Nephron (organoid): ENCODE measurements around the gene ADGRF1.
"Not testable (repeated sequence)": the region's sequence is repeated elsewhere in the genome, so short reads cannot be mapped to it uniquely, and the experiment has no call there.

Experiments used
- H3K27ac Mint-ChIP-seq, 3 experiments: 2 replicates each; pipeline ENCODE4 v1.8.0; 2020; ENCODE audit warnings: mixed read lengths in 3 of 3, mild to moderate bottlenecking in 2 of 3, moderate library complexity in 1 of 3
- H3K27me3 Mint-ChIP-seq: 2 replicates; pipeline ENCODE4 v1.8.0; 2021; ENCODE audit warnings: low read depth, mild to moderate bottlenecking, moderate library complexity, mixed read lengths
- H3K36me3 Mint-ChIP-seq: 2 replicates; pipeline ENCODE4 v1.8.0; 2020; ENCODE audit warnings: low read depth, mixed read lengths
- H3K4me1 Mint-ChIP-seq: 2 replicates; pipeline ENCODE4 v1.8.0; 2020; ENCODE audit warnings: mixed read lengths
- H3K4me3 Mint-ChIP-seq, 3 experiments: 2 replicates each; pipeline ENCODE4 v1.8.0; 2020; ENCODE audit warnings: mild to moderate bottlenecking in 3 of 3, mixed read lengths in 3 of 3, moderate library complexity in 2 of 3
- H3K9me3 Mint-ChIP-seq: 2 replicates; pipeline ENCODE4 v1.8.0; 2020; ENCODE audit warnings: mixed read lengths
- TF ChIP-seq, protein P1 (sequence below), 3 experiments: fragments of 200-600 bp; sonication (generic); IDR thresholded peaks; one replicate each; pipeline ENCODE4 v1.5.0; 2021; ENCODE audit warnings: antibody characterized with exemption in 3 of 3; ENCODE audit not compliant: unreplicated experiment in 3 of 3

Gene ADGRF1

DNA sequence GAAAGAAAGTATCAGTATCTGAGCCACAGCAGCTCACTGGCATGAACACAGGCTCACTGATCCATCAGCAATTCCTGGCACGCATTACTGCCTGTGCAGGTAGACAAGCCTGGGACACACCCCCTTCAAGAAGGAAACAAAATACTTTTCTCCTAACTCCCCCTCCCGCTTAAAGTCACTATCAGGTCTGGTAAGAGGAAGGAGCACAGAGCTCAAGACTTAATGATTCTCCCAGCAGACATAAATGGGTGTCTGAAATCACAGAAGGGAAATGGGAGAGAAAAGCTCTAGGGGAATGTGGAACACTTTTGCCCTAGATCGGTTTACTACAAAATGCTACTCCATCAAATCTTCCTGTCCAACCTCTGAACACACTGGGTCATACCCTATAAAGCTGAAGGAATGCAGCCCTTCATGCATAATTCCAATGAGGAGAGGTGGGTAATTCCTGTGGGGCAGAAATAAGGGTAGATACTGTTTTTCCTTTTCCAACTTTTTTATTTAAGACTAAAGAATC lies at the start of gene ADGRF1:
Gene ADGRF1, minus strand, starts transcription at position 58 of the 517 bp plus-strand sequence. CDS start 13,271 bp downstream, outside the sequence.
- peak within 1 kb of the TSS; percentile 79 to 93 (median 83) for H3K27ac Mint-ChIP-seq
- no peaks in the 10 kb centered on the region for H3K9me3 Mint-ChIP-seq
- H3K36me3 Mint-ChIP-seq, result no peaks in the 10 kb centered on the region
- TF ChIP-seq, protein P1, sequence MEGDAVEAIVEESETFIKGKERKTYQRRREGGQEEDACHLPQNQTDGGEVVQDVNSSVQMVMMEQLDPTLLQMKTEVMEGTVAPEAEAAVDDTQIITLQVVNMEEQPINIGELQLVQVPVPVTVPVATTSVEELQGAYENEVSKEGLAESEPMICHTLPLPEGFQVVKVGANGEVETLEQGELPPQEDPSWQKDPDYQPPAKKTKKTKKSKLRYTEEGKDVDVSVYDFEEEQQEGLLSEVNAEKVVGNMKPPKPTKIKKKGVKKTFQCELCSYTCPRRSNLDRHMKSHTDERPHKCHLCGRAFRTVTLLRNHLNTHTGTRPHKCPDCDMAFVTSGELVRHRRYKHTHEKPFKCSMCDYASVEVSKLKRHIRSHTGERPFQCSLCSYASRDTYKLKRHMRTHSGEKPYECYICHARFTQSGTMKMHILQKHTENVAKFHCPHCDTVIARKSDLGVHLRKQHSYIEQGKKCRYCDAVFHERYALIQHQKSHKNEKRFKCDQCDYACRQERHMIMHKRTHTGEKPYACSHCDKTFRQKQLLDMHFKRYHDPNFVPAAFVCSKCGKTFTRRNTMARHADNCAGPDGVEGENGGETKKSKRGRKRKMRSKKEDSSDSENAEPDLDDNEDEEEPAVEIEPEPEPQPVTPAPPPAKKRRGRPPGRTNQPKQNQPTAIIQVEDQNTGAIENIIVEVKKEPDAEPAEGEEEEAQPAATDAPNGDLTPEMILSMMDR (IDR thresholded peaks at IDR 0.05; ENCODE audit: unreplicated experiment in 3 of 3), result no peak
- H3K27me3 Mint-ChIP-seq, result peaks cover 5% of the 10 kb centered on the region
- H3K4me3 Mint-ChIP-seq, result peak within 1 kb of the TSS in 1 of 3 experiments; percentile 22
- H3K4me1 Mint-ChIP-seq, result peaks cover 12% of the 10 kb centered on the region

DNA sequence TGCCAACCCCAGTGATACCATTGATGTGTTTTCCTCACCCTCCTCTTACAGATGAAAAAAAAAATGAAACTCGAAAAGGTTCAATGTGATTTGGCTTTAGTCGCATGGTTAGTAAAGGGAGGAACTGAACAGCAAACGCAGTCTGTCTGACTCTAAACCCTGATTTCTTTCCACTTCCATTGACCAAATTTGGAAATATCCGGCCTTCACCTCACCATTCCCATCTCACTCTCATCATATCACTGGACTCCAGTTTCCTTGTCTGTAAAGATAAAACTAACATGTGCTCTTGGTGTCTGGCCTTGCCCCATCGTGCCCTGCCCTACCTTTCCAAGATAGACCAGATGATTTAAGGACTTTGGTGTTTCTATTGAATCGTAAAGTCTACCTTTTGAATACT lies 48.7 kb upstream of the ADGRF1 start:
- Mint-ChIP-seq H3K9me3 (peaks cover 2% of the 10 kb centered on the region), H3K36me3 (no peaks in the 10 kb centered on the region), H3K27me3 (peaks cover 12% of the 10 kb centered on the region), H3K4me3 (no peak overlapping the region), H3K27ac (no peak overlapping the region), H3K4me1 (peaks cover 35% of the 10 kb centered on the region)
- TF ChIP-seq, protein P1 (IDR thresholded peaks at IDR 0.05; ENCODE audit: unreplicated experiment in 3 of 3), result no peak

DNA sequence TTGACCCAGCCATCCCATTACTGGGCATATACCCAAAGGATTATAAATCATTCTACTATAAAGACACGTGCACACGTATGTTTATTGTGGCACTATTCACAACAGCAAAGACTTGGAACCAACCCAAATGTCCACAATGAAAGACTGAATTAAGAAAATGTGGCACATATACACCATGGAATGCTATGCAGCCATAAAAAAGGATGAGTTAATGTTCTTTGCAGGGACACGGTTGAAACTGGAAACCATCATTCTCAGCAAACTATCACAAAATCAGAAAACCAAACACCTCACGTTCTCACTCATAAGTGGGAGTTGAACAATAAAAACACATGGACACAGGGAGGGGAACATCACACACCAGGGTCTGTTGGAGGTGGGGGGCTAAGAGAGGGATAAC lies 47.3 kb upstream of the ADGRF1 start:
- Mint-ChIP-seq H3K4me1 (peaks cover 46% of the 10 kb centered on the region), H3K27me3 (peaks cover 12% of the 10 kb centered on the region)
- not testable (repeated sequence) for H3K27ac Mint-ChIP-seq, H3K9me3 Mint-ChIP-seq, H3K4me3 Mint-ChIP-seq, H3K36me3 Mint-ChIP-seq

DNA sequence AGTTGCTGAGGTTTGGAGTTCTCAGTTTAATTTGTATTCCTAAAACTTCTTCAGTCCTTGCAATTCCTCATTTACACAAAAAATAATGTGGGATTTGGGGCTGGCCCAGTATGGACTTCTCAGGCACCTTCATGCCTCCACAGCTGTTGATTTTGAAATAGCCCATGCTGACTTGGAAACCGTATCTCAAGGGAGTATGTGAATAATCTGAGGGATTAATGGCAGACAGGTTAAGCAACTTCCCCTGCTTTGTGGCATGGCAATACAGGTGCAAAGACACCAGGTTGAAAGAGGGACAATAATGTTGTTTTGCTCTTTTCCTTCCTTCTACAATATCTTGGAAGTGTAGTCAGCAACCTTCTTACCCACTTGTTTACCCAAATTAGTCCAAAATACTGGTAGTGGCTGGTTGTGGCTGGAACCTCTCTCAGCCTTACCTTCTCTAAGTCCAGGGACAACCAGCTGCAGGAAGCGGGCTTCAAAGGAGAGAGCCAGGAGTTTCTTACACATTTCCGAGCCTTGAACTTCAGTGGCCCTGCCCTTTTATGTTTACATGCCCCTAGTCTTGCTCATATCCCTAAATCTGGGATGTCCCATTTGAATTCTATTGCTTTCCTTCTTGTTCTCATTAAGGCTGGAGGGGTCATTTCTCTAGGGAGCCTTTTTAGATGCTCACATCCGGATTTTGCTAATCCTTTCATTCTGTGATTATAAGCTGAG lies 44.1 kb upstream of the ADGRF1 start:
- Mint-ChIP-seq H3K36me3 (no peaks in the 10 kb centered on the region), H3K27ac (peak overlapping the region in 2 of 3 experiments; percentile 63 to 70), H3K4me3 (no peak overlapping the region), H3K27me3 (peaks cover 9% of the 10 kb centered on the region), H3K9me3 (no peaks in the 10 kb centered on the region), H3K4me1 (peaks cover 44% of the 10 kb centered on the region)
- TF ChIP-seq, protein P1 (IDR thresholded peaks at IDR 0.05; ENCODE audit: unreplicated experiment in 3 of 3), result no peak

DNA sequence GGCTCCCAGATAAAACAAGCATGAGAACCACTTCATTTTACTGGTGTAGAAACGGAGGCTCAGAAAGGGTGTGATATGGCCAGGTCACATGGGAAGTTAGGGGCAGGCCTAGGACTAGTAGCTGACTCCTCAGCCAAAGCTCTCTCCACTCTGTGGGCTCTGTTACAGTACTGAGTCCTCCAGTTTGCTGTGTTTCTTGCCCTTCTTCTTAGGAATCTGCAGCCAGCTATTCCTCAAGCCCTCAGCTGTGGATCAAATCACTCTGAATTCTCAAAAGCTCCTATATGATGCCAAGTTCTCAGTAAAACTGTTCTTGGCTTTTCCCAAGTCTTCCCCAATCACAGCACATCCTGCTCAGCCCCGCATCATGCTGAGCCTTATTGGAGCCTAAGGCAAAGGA lies 42.5 kb upstream of the ADGRF1 start:
- peak overlapping the region; percentile 65 to 81 (median 73) for H3K27ac Mint-ChIP-seq
- no peaks in the 10 kb centered on the region for H3K9me3 Mint-ChIP-seq
- TF ChIP-seq, protein P1 (IDR thresholded peaks at IDR 0.05; ENCODE audit: unreplicated experiment in 3 of 3), result no peak
- H3K36me3 Mint-ChIP-seq, result no peaks in the 10 kb centered on the region
- peak overlapping the region in 1 of 3 experiments; percentile 1 for H3K4me3 Mint-ChIP-seq
- peaks cover 39% of the 10 kb centered on the region for H3K4me1 Mint-ChIP-seq
- peaks cover 7% of the 10 kb centered on the region for H3K27me3 Mint-ChIP-seq

DNA sequence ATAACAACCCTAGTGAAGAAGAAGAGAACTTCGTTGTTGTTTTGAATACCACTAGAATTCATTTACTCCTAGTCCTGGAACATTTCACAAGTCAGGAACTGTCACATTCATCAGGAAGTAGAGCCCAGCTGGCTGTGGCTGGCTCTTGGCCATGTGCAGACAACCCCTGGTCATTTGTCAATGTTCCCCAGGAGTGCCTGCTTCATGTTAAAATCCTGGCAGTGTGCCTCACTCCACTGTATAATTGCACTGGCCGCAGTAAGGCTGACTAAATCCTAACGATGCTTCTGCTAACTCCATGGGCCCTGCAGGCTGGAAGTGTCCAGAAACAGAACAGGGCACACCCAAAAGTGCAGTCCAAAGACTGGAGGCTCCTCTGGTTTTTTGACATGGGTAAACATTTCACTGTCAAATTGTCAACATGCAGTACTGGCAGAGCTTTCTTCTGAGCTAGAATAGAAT lies 41.5 kb upstream of the ADGRF1 start:
- peaks cover 7% of the 10 kb centered on the region for H3K27me3 Mint-ChIP-seq
- peaks cover 39% of the 10 kb centered on the region for H3K4me1 Mint-ChIP-seq
- no peaks in the 10 kb centered on the region for H3K36me3 Mint-ChIP-seq
- peak overlapping the region; percentile 65 to 81 (median 73) for H3K27ac Mint-ChIP-seq
- H3K9me3 Mint-ChIP-seq, result no peaks in the 10 kb centered on the region
- TF ChIP-seq, protein P1 (IDR thresholded peaks at IDR 0.05; ENCODE audit: unreplicated experiment in 3 of 3), result no peak
- peak overlapping the region in 1 of 3 experiments; percentile 39 for H3K4me3 Mint-ChIP-seq
